CD4-positive, alpha-beta memory T cell (primary cell): ENCODE results near the gene CLIC1. TPM values are rescaled to one million over a fixed set of nuclear protein-coding genes. Genes with fewer than 3 reads are reported as not detected.

Experiments used
- CTCF ChIA-PET: fragments of 350-600 bp; sonication (Branson Sonifier 250); formaldehyde crosslinking; loops from one replicate; lab custom pipeline; 2021; ENCODE audit warnings: inconsistent platforms; ENCODE audit not compliant: partially characterized antibody; lab: Charles Lee
- POLR2A ChIA-PET: fragments of 350-600 bp; sonication (Branson Sonifier 250); formaldehyde crosslinking; loops from one replicate; lab custom pipeline; 2021; ENCODE audit not compliant: partially characterized antibody; lab: Charles Lee
- DNase-seq, 5 donors: peaks; one replicate each; pipeline versions ENCODE4 v3.0.0 to v3.0.0-alpha.2; 2020 to 2022; ENCODE audit warnings: mixed read lengths in 1 of 5
- H3K27ac ChIP-seq: one replicate; pipeline ENCODE4 v1.7.0; 2013; ENCODE audit warnings: low read depth, low read length
- H3K27me3 ChIP-seq: 2 replicates; pipeline ENCODE4 v1.7.0; 2013; ENCODE audit warnings: mild to moderate bottlenecking, low read length, moderate library complexity; ENCODE audit not compliant: insufficient read depth
- H3K36me3 ChIP-seq: 2 replicates; pipeline ENCODE4 v1.7.0; 2013; ENCODE audit warnings: mild to moderate bottlenecking, low read length, moderate library complexity; ENCODE audit not compliant: insufficient read depth
- H3K4me1 ChIP-seq: 2 replicates; pipeline ENCODE4 v1.7.0; 2013; ENCODE audit warnings: mild to moderate bottlenecking, low read length, moderate library complexity; ENCODE audit not compliant: insufficient read depth
- H3K4me3 ChIP-seq, 2 donors: one replicate each; pipeline ENCODE4 v1.7.0; 2013; ENCODE audit warnings: low read length in 2 of 2, mild to moderate bottlenecking in 1 of 2
- H3K9me3 ChIP-seq, 2 donors: one replicate each; pipeline ENCODE4 v1.7.0; 2013; ENCODE audit warnings: low read length in 2 of 2, control low read depth in 1 of 2; ENCODE audit not compliant: control insufficient read depth in 1 of 2
- H3K27ac Mint-ChIP-seq, 7 donors: one replicate each; pipeline ENCODE4 v1.8.0; 2020 to 2021; ENCODE audit warnings: mixed read lengths in 7 of 7, mild to moderate bottlenecking in 6 of 7, inconsistent platforms in 3 of 7, moderate library complexity in 3 of 7
- H3K27me3 Mint-ChIP-seq, 2 donors: one replicate each; pipeline ENCODE4 v1.8.0; 2020 to 2021; ENCODE audit warnings: mixed read lengths in 2 of 2
- H3K36me3 Mint-ChIP-seq, 2 donors: one replicate each; pipeline ENCODE4 v1.8.0; 2020 to 2021; ENCODE audit warnings: mixed read lengths in 2 of 2, inconsistent platforms in 1 of 2, mild to moderate bottlenecking in 1 of 2
- H3K4me1 Mint-ChIP-seq, 4 donors: one replicate each; pipeline ENCODE4 v1.8.0; 2020 to 2021; ENCODE audit warnings: mixed read lengths in 4 of 4, mild to moderate bottlenecking in 1 of 4
- H3K4me3 Mint-ChIP-seq, 8 donors: one replicate each; pipeline ENCODE4 v1.8.0; 2020 to 2021; ENCODE audit warnings: mixed read lengths in 8 of 8, mild to moderate bottlenecking in 7 of 8, moderate library complexity in 6 of 8, inconsistent platforms in 3 of 8
- H3K9me3 Mint-ChIP-seq, 8 donors: one replicate each; pipeline ENCODE4 v1.8.0; 2020 to 2021; ENCODE audit warnings: mixed read lengths in 8 of 8, mild to moderate bottlenecking in 5 of 8, inconsistent platforms in 3 of 8, moderate library complexity in 1 of 8
- intact Hi-C: fragments of 100-400 bp; cut with micrococcal nuclease; formaldehyde crosslinking; loops from one replicate; pipeline ENCODE4 v1.15.1; 2023
- polyA plus RNA-seq, 2 donors: library from polyadenylated mRNA; unstranded; fragments of 300-500 nt; fragmentation: Illumina TruSeq; gene quantifications; one replicate each; pipeline ENCODE4 v1.2.3, GENCODE V29; 2021
- total RNA-seq, 2 experiments: library from RNA; stranded (reverse); gene quantifications; one replicate each; pipeline ENCODE4 v1.2.3, GENCODE V29; 2021

Gene CLIC1
- total and polyA plus RNA-seq, 4 experiments from 2014 or later, result 91.0 to 601 (median 280) TPM

DNA sequence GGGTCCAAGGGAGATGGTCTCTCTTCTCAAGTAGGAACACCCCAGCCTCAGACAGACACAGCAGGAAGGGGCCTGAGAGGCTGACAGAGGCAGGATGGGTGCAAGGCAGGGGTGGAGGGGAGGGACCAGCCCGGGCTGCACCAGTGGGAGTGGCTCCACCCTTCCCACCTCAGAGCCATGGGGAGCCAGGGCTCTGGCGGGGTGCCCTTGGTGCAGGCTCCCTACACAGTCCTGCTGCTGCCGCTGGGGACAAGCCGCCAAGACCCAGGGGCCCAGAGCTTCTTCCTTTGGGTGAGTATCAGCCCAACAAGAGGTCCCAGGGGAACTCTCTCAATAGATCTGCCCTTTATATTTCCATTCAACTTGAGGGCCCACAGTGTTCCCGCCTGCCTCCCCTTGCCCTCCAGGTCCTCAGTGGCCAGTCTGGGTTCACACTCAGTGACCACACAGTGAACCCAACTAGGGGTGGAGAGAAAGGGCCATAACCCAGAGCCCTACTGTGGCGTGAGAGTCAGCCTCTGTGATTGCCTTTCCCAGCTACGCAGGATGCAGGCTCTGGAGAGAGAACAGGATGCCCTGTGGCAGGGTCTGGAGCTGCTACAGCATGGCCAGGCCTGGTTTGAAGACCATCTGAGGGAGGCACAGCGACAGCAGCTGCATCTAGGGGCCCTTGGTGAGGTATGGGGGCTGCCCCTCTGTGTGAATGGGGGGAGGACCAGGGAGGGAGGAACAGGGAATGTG is 26.7 kb upstream of the CLIC1 start:
- Histone ChIP-seq H3K4me1 (no peaks in the 10 kb centered on the region), H3K36me3 (no peaks in the 10 kb centered on the region), H3K4me3 (no peak overlapping the region), H3K27me3 (no peaks in the 10 kb centered on the region), H3K9me3 (no peaks in the 10 kb centered on the region), H3K27ac (no peak overlapping the region)
- ChIA-PET POLR2A (no interaction called here), CTCF (no interaction called here)
- Mint-ChIP-seq H3K27me3 (no peaks in the 10 kb centered on the region), H3K27ac (peak overlapping the region in 1 of 7 donors; percentile 12), H3K4me1 (peaks cover 0 to 5% (median 3%) of the 10 kb centered on the region in 4 donors), H3K9me3 (no peaks in the 10 kb centered on the region), H3K36me3 (peaks cover 5 to 11% of the 10 kb centered on the region in 2 donors), H3K4me3 (no peak overlapping the region)
- DNase-seq, result no peak
- intact Hi-C loops, result no loop called here

DNA sequence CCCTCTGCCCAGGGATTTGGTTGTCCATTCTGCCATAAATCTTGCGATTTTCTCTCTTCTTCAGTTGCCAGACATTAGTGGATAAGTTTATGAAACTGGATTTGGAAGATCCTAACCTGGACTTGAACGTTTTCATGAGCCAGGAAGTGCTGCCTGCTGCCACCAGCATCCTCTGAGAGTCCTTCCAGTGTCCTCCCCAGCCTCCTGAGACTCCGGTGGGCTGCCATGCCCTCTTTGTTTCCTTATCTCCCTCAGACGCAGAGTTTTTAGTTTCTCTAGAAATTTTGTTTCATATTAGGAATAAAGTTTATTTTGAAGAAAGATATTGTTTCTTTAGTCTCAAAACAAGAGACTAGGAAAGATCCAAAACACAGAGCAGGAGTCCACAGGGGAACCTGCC is 26.0 kb upstream of the CLIC1 start, which contains the start of gene SAPCD1:
Gene SAPCD1, plus strand, starts transcription at position 301 of the 400 bp plus-strand sequence. CDS start 399 bp downstream, outside the sequence.
- no peaks in the 10 kb centered on the region for H3K36me3 ChIP-seq
- intact Hi-C loops, result no loop called here
- H3K9me3 Mint-ChIP-seq, result no peaks in the 10 kb centered on the region

DNA sequence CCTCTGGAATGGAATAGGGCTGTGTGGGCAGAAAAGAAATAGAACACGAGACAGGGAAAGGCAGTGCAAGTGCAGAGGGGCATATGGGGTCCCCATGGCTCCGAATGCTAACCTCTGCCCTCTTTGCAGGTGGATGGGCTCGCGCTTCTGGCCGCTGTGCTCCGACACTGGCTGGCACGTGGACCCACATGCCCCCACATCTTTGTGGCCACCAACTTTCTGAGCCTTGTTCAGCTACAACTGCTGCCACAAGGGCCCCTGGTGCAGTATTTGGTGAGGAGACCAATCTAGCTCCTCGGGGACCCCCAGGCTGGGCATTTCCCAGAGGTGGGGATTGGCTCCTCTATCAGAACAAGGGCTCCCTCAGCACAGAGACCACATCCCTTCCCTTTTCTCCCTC is 25.0 kb upstream of the CLIC1 start:
- Mint-ChIP-seq H3K27ac (peak overlapping the region in 1 of 7 donors; percentile 35), H3K27me3 (no peaks in the 10 kb centered on the region), H3K9me3 (no peaks in the 10 kb centered on the region), H3K4me3 (no peak overlapping the region), H3K4me1 (peaks cover 0 to 5% (median 3%) of the 10 kb centered on the region in 4 donors), H3K36me3 (peaks cover 5 to 11% of the 10 kb centered on the region in 2 donors)
- H3K4me1 ChIP-seq, result no peaks in the 10 kb centered on the region
- ChIA-PET CTCF (no interaction called here), POLR2A (no interaction called here)
- intact Hi-C loops, result no loop called here
- no peak overlapping the region for H3K4me3 ChIP-seq
- no peak overlapping the region for H3K27ac ChIP-seq
- no peaks in the 10 kb centered on the region for H3K27me3 ChIP-seq
- no peaks in the 10 kb centered on the region for H3K9me3 ChIP-seq
- no peak for DNase-seq
- H3K36me3 ChIP-seq, result no peaks in the 10 kb centered on the region

More for the DNA sequence above, 26.0 kb upstream of the CLIC1 start, which contains the start of gene SAPCD1:
- CTCF ChIA-PET, result no interaction called here
- peak within 1 kb of the TSS in 3 of 7 donors; percentile 12 to 55 (median 32) for H3K27ac Mint-ChIP-seq
- DNase-seq, result no peak
- H3K4me1 ChIP-seq, result no peaks in the 10 kb centered on the region
- H3K27ac ChIP-seq, result no peak within 1 kb of the TSS
- peaks cover 5 to 11% of the 10 kb centered on the region in 2 donors for H3K36me3 Mint-ChIP-seq
- peaks cover 0 to 5% (median 3%) of the 10 kb centered on the region in 4 donors for H3K4me1 Mint-ChIP-seq
- H3K27me3 ChIP-seq, result no peaks in the 10 kb centered on the region
- H3K9me3 ChIP-seq, result no peaks in the 10 kb centered on the region
- POLR2A ChIA-PET, result no interaction called here
- no peak within 1 kb of the TSS for H3K4me3 Mint-ChIP-seq
- H3K27me3 Mint-ChIP-seq, result no peaks in the 10 kb centered on the region
- no peak within 1 kb of the TSS for H3K4me3 ChIP-seq

DNA sequence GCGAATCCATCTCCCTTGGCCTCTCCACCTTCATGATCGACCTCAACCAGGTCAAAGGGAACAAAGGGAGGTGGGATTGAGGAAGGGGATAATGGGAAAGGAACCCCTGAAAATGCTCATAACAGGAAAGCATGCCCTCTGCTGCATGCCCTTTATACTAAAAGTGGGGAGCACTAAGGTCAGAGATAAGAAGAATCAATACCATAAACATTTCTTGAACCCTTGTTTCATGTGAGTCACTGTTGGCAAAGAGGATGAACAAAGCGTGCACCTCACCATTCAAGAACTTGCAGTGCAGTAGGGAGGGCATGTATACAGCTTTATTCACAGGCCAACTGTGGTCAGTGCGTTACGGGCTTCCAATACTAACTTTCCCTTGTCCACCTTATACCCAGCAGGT is 24.5 kb upstream of the CLIC1 start:
- POLR2A ChIA-PET, result no interaction called here
- Histone ChIP-seq H3K36me3 (no peaks in the 10 kb centered on the region), H3K27ac (no peak overlapping the region), H3K9me3 (no peaks in the 10 kb centered on the region), H3K4me3 (no peak overlapping the region), H3K27me3 (no peaks in the 10 kb centered on the region), H3K4me1 (no peaks in the 10 kb centered on the region)
- Mint-ChIP-seq H3K4me1 (peaks cover 0 to 5% (median 3%) of the 10 kb centered on the region in 4 donors), H3K9me3 (no peaks in the 10 kb centered on the region), H3K36me3 (peaks cover 5 to 11% of the 10 kb centered on the region in 2 donors), H3K27me3 (no peaks in the 10 kb centered on the region), H3K4me3 (no peak overlapping the region), H3K27ac (peak overlapping the region in 2 of 7 donors; percentile 35 to 60)
- intact Hi-C loops, result no loop called here
- CTCF ChIA-PET, result no interaction called here
- DNase-seq, result no peak

DNA sequence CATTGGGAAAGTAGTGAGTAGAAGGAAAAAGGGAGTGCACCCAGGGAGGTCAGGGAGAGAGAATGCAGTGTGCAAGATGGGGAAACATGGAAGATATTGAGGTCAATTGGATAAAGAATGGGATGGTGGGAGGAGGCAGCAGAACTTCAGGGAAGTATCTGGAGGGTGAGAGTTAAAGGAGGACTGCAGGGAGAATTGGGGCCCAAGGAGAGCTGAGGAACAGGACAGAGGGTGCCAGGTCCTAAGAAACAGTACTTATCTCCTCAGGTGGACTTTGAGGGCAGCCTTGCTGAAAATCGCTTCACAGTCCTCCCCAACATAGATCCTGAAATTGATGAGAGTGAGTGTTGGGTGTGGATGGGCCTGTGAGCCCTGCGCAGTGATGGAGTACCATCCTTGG is 22.0 kb upstream of the CLIC1 start:
- H3K27ac Mint-ChIP-seq, result peak overlapping the region in 3 of 7 donors; percentile 10 to 72 (median 38)
- intact Hi-C loops, result no loop called here
- no peaks in the 10 kb centered on the region for H3K9me3 Mint-ChIP-seq
- DNase-seq, result no peak
- H3K36me3 Mint-ChIP-seq, result peaks cover 5 to 11% of the 10 kb centered on the region in 2 donors
- Histone ChIP-seq H3K4me3 (no peak overlapping the region), H3K27me3 (no peaks in the 10 kb centered on the region), H3K4me1 (no peaks in the 10 kb centered on the region), H3K27ac (no peak overlapping the region), H3K36me3 (no peaks in the 10 kb centered on the region), H3K9me3 (no peaks in the 10 kb centered on the region)
- H3K4me1 Mint-ChIP-seq, result peaks cover 0 to 5% (median 0%) of the 10 kb centered on the region in 4 donors
- no peak overlapping the region for H3K4me3 Mint-ChIP-seq
- H3K27me3 Mint-ChIP-seq, result no peaks in the 10 kb centered on the region
- ChIA-PET CTCF (interaction anchor here (2.0 kb wide), 1 partner anchor 12 kb away, joined by 11 read pairs; no protein-coding TSS in a partner anchor), POLR2A (interaction anchor here (1.6 kb wide), 1 partner anchor 18 kb away, joined by 3 read pairs; the partner anchor contains the start of gene MSH5)

DNA sequence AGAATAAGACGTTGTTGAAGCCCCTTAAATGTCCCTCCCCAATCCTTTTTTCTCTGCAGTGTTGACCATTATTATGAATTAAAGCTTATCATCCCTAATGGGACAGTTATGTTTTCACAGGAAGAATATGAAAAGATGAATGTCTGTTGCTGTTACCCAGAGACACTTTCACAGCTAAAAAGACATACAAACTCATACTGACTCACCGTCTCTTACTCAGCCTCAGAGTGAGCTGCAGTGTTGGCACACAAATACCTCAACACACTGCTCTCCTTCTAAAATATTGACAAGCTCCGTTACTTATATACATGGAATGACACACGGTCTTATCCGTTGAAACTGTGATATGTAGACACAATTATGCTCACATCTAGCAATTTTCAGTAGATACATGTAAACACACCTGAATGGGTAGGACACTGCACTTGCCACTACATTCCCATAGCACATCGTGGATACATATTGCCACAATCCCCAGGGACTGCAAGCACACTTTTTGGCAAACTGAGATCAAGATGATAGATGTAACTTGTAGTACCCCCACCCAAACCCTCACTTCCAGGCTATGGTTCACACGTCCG is 16.5 kb upstream of the CLIC1 start:
- CTCF ChIA-PET, result interaction anchor here (1.3 to 1.5 kb wide), 2 partner anchors 38 to 62 kb away, joined by 3 read pairs; no protein-coding TSS in a partner anchor
- intact Hi-C loops, result no loop called here

DNA sequence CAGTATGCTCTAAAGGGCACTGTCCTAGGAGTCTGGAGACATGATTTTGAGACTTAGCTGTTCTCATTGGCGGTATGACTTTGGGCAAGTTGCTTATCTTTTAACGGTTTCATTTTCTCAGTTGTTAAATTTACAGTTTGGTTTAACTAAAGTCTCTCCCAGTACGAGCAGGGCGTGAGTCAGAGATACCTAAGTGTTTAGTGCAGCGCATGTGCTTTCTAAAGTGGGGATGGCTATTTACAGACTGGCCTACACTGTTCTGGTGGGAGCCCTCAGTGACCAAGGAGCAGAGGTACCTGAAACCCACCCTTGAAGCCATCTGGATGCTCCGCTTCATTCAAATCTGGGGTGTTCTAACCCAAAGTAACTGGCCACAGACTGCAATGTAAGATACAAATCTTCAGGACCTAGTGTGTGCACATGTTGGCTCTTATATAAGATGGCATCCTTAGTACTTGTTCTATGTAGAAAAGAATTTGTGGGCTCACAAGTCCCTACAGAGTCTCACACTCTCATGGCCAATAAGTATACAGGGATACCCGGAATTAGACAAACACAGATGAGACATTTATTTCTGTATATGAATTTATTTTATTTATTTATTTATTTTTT is 14.2 kb upstream of the CLIC1 start:
- Mint-ChIP-seq H3K27me3 (no peaks in the 10 kb centered on the region), H3K36me3 (no peaks in the 10 kb centered on the region), H3K4me3 (no peak overlapping the region), H3K4me1 (peaks cover 0 to 8% (median 2%) of the 10 kb centered on the region in 4 donors), H3K9me3 (no peaks in the 10 kb centered on the region), H3K27ac (no peak overlapping the region)
- H3K4me3 ChIP-seq, result no peak overlapping the region
- intact Hi-C loops, result no loop called here
- ChIA-PET POLR2A (interaction anchor here (1.2 kb wide), 1 partner anchor 11 kb away, joined by 4 read pairs; the partner anchor contains the start of gene MSH5), CTCF (interaction anchor here (0.9 to 1.1 kb wide), 2 partner anchors 19 to 21 kb away, joined by 3 read pairs; no protein-coding TSS in a partner anchor)
- no peak for DNase-seq
- H3K4me1 ChIP-seq, result no peaks in the 10 kb centered on the region
- H3K9me3 ChIP-seq, result no peaks in the 10 kb centered on the region
- no peaks in the 10 kb centered on the region for H3K27me3 ChIP-seq
- H3K27ac ChIP-seq, result no peak overlapping the region
- H3K36me3 ChIP-seq, result no peaks in the 10 kb centered on the region

More for the DNA sequence above, 16.5 kb upstream of the CLIC1 start:
- no peak overlapping the region for H3K27ac ChIP-seq
- no peaks in the 10 kb centered on the region for H3K27me3 ChIP-seq
- Mint-ChIP-seq H3K27me3 (no peaks in the 10 kb centered on the region), H3K9me3 (no peaks in the 10 kb centered on the region), H3K4me1 (peaks cover 0 to 4% (median 2%) of the 10 kb centered on the region in 4 donors), H3K27ac (no peak overlapping the region), H3K4me3 (no peak overlapping the region), H3K36me3 (no peaks in the 10 kb centered on the region)
- H3K4me1 ChIP-seq, result no peaks in the 10 kb centered on the region
- H3K36me3 ChIP-seq, result no peaks in the 10 kb centered on the region
- H3K4me3 ChIP-seq, result no peak overlapping the region
- no peak for DNase-seq
- H3K9me3 ChIP-seq, result no peaks in the 10 kb centered on the region
- POLR2A ChIA-PET, result no interaction called here
